PC-3 (cell line): ENCODE results near the gene SH3BP4. TPM values are rescaled to one million over a fixed set of nuclear protein-coding genes. Genes with fewer than 3 reads are reported as not detected.

ENCODE experiments used
- ATAC-seq: fragments of 200-7000 bp; cut with Tn5 transposase; 2 replicates; pipeline ENCODE4 v1.9.1; 2020; ENCODE audit warnings: mild to moderate bottlenecking, moderate library complexity
- Bru-seq: library from RNA; stranded (reverse); fragments of 400-500 nt; gene quantifications from one replicate; lab custom pipeline; 2021; lab: Mats Ljungman, UMichigan
- BruChase-seq, 2 experiments: library from RNA; stranded (reverse); fragments of 400-500 nt; gene quantifications; one replicate each; lab custom pipeline; 2021; lab: Mats Ljungman, UMichigan
- BruUV-seq: library from RNA; stranded (reverse); fragments of 400-500 nt; replicated peaks from 2 replicates; lab custom pipeline; 2021; lab: Mats Ljungman, UMichigan
- CTCF ChIA-PET: fragments of 300-600 bp; sonication (Branson Sonifier 250); formaldehyde crosslinking; loops from one replicate; lab custom pipeline; 2022; ENCODE audit warnings: antibody characterized with exemption; lab: Charles Lee
- POLR2A ChIA-PET: fragments of 300-600 bp; sonication (Branson Sonifier 250); formaldehyde crosslinking; loops from one replicate; lab custom pipeline; 2022; ENCODE audit warnings: antibody characterized with exemption; ENCODE audit not compliant: unreplicated experiment; lab: Charles Lee
- DNase-seq: peaks from one replicate; pipeline ENCODE4 v3.0.0-alpha.2; 2015
- H2AFZ ChIP-seq: fragments of 300-600 bp; sonication (generic); 2 replicates; pipeline ENCODE4 v1.6.0; 2016; ENCODE audit warnings: antibody characterized with exemption, low read length
- H3F3A ChIP-seq: fragments of 300-600 bp; sonication (generic); one replicate; pipeline ENCODE4 v1.6.0; 2017; ENCODE audit warnings: antibody characterized with exemption, low read length, control low read depth, mild to moderate bottlenecking; ENCODE audit not compliant: unreplicated experiment
- H3K27ac ChIP-seq: fragments of 300-600 bp; sonication (generic); 2 replicates; pipeline ENCODE4 v1.5.1; 2016; ENCODE audit warnings: mild to moderate bottlenecking, low read length
- H3K27me3 ChIP-seq: fragments of 300-600 bp; sonication (generic); 2 replicates; pipeline ENCODE4 v1.6.1; 2016; ENCODE audit warnings: low read length, mixed read lengths
- H3K36me3 ChIP-seq: fragments of 300-600 bp; sonication (generic); 2 replicates; pipeline ENCODE4 v1.6.1; 2016; ENCODE audit warnings: low read depth, mixed run types, low read length, mixed read lengths
- H3K4me1 ChIP-seq: fragments of 300-600 bp; sonication (generic); 2 replicates; pipeline ENCODE4 v1.5.1; 2016; ENCODE audit warnings: low read length; ENCODE audit not compliant: insufficient read depth
- H3K4me2 ChIP-seq: fragments of 300-600 bp; sonication (generic); 2 replicates; pipeline ENCODE4 v1.6.0; 2016; ENCODE audit warnings: low read length
- H3K4me3 ChIP-seq: fragments of 300-600 bp; sonication (generic); 2 replicates; pipeline ENCODE4 v1.5.1; 2016; ENCODE audit warnings: mild to moderate bottlenecking, low read length, mixed read lengths
- H3K79me2 ChIP-seq: fragments of 300-600 bp; sonication (generic); 2 replicates; pipeline ENCODE4 v1.6.1; 2017; ENCODE audit warnings: low read length, mixed read lengths
- H3K9ac ChIP-seq: fragments of 300-600 bp; sonication (generic); 2 replicates; pipeline ENCODE4 v1.6.0; 2016; ENCODE audit warnings: mild to moderate bottlenecking, low read length
- H3K9me2 ChIP-seq: fragments of 300-600 bp; sonication (generic); replicated peaks from 2 replicates; pipeline ENCODE4 v1.6.1; 2016; ENCODE audit warnings: mixed run types, low read length, mixed read lengths
- H3K9me3 ChIP-seq: fragments of 300-600 bp; sonication (generic); 2 replicates; pipeline ENCODE4 v1.6.1; 2016; ENCODE audit warnings: low read length, mixed read lengths
- H4K20me1 ChIP-seq: fragments of 300-600 bp; sonication (generic); 2 replicates; pipeline ENCODE4 v1.6.1; 2016; ENCODE audit warnings: low read length, mixed read lengths
- CTCF ChIP-seq: fragments of 300-600 bp; sonication (generic); conservative IDR thresholded peaks from 2 replicates; pipeline ENCODE4 v1.5.1; 2017; ENCODE audit warnings: antibody characterized with exemption, low read depth, mild to moderate bottlenecking, low read length
- EZH2 ChIP-seq: fragments of 300-600 bp; sonication (generic); IDR thresholded peaks from one replicate; pipeline ENCODE4 v1.6.1; 2017; ENCODE audit warnings: antibody characterized with exemption, mild to moderate bottlenecking, low read length; ENCODE audit not compliant: unreplicated experiment
- EZH2phosphoT487 ChIP-seq: fragments of 300-600 bp; sonication (generic); IDR thresholded peaks from 2 replicates; pipeline ENCODE4 v1.6.1; 2018; ENCODE audit warnings: mild to moderate bottlenecking, antibody characterized with exemption, low read length, borderline replicate concordance
- intact Hi-C: fragments of 100-400 bp; cut with micrococcal nuclease; formaldehyde crosslinking; loops from 2 replicates; pipeline ENCODE4 v1.9.0; 2023
- long read RNA-seq: library from polyadenylated mRNA; unstranded; transcript quantifications from one replicate; pipeline ENCODE4 v2.0.0, GENCODE V29; 2021; ENCODE audit not compliant: unreplicated experiment
- total RNA-seq: library from RNA; depleted of rRNA; stranded (reverse); fragments of >200 nt; gene quantifications from 2 replicates; pipeline ENCODE4 v1.2.3, GENCODE V29; 2014; rRNA removed

SH3BP4 gene
- total RNA-seq = 35.2 and 47.3 TPM in 2 replicates
- percentile 74 among the genes with signal in this experiment for Bru-seq, nascent RNA
- percentile 72 among the genes with signal in this experiment for BruChase-seq, experiment 1, labeled RNA remaining after a 6-hour chase
- BruChase-seq, experiment 2, labeled RNA remaining after a 2-hour chase = percentile 69 among the genes with signal in this experiment
- long read RNA-seq, full-length matches to known transcripts = 4 of 56 reads
- long read RNA-seq, partial matches to known transcripts = 44 of 56 reads
- long read RNA-seq, other reads (novel, unspliced or antisense) = 8 of 56 reads

GRCh38 chr2:234951664-234952269 lies at the start of gene SH3BP4:
SH3BP4 (plus strand) TSS chr2:234952017; CDS start chr2:235035003, 82,986 bp downstream.
- CTCF ChIA-PET = no interaction called here

GRCh38 chr2:234904785-234905184 lies 47.0 kb upstream of the SH3BP4 start:
- H2AFZ ChIP-seq = no peak overlapping the region
- no peaks in the 10 kb centered on the region for H4K20me1 ChIP-seq
- no peaks in the 10 kb centered on the region for H3K36me3 ChIP-seq
- TF ChIP-seq EZH2phosphoT487 (no peak), EZH2 (no peak), CTCF (no peak)
- intact Hi-C loops = no loop called here
- DNase-seq (no peak), ATAC-seq (no peak)
- ChIA-PET CTCF (no interaction called here), POLR2A (no interaction called here)
- BruUV-seq = no TSS peak
- no peak overlapping the region for H3K27ac ChIP-seq
- no peak overlapping the region for H3K4me2 ChIP-seq
- no peaks in the 10 kb centered on the region for H3F3A ChIP-seq
- H3K4me1 ChIP-seq = no peaks in the 10 kb centered on the region
- H3K9ac ChIP-seq = no peak overlapping the region
- H3K79me2 ChIP-seq = no peaks in the 10 kb centered on the region
- no peaks in the 10 kb centered on the region for H3K27me3 ChIP-seq
- no peaks in the 10 kb centered on the region for H3K9me3 ChIP-seq
- no peak overlapping the region for H3K4me3 ChIP-seq
- H3K9me2 ChIP-seq = no peaks in the 10 kb centered on the region

More at GRCh38 chr2:234951664-234952269, at the start of gene SH3BP4:
- H4K20me1 ChIP-seq = 0 out of 2 replicates have a peak, but pooled peaks cover 6% of the 10 kb centered on the region
- intact Hi-C loops = loop anchor here (2.0 to 10.0 kb wide), 7 partner anchors 29 to 397 kb away; no protein-coding TSS in a partner anchor
- H2AFZ ChIP-seq = peak within 1 kb of the TSS; percentile 96
- H3K9me3 ChIP-seq = no peaks in the 10 kb centered on the region
- peak; percentile 68 for ATAC-seq
- peak within 1 kb of the TSS; percentile 96 for H3K4me2 ChIP-seq
- DNase-seq = peak; percentile 62
- POLR2A ChIA-PET = interaction anchor here (0.6 to 1.0 kb wide), 2 partner anchors 29 to 99 kb away, joined by 9 to 18 read pairs; no protein-coding TSS in a partner anchor
- H3K9me2 ChIP-seq = no peaks in the 10 kb centered on the region
- peak within 1 kb of the TSS; percentile 83 for H3K4me3 ChIP-seq
- BruUV-seq = no TSS peak
- no peaks in the 10 kb centered on the region for H3K27me3 ChIP-seq
- no peaks in the 10 kb centered on the region for H3K36me3 ChIP-seq
- TF ChIP-seq EZH2 (no peak), CTCF (no peak), EZH2phosphoT487 (no peak)
- H3K27ac ChIP-seq = peak within 1 kb of the TSS; percentile 29
- H3K9ac ChIP-seq = peak within 1 kb of the TSS; percentile 83
- H3K4me1 ChIP-seq = peaks cover 32% of the 10 kb centered on the region
- peaks cover 47% of the 10 kb centered on the region for H3K79me2 ChIP-seq
- no peaks in the 10 kb centered on the region for H3F3A ChIP-seq
